Measurements from ENCODE around the gene STK11.

The STK11 gene

GRCh38 chr19:1225440-1226226, 20.1 kb downstream of the STK11 start:
- in situ Hi-C loops (cut with HindIII; ENCODE audit: low sequenced_read_pairs), result no loop called here

- in situ Hi-C loops (cut with HindIII; ENCODE audit: low sequenced_read_pairs), result no loop called here
Observed at GRCh38 chr19:1226227-1226518, 20.6 kb downstream of the STK11 start.

GRCh38 chr19:1226522-1227303, 21.1 kb downstream of the STK11 start:
- in situ Hi-C loops (cut with HindIII; ENCODE audit: low sequenced_read_pairs), result no loop called here

- in situ Hi-C loops (cut with HindIII; ENCODE audit: low sequenced_read_pairs), result no loop called here
Observed at GRCh38 chr19:1227304-1228054, 21.9 kb downstream of the STK11 start.

- in situ Hi-C loops (cut with HindIII; ENCODE audit: low sequenced_read_pairs), result no loop called here
Observed at GRCh38 chr19:1228161-1228957, 22.8 kb downstream of the STK11 start.

- in situ Hi-C loops (cut with HindIII; ENCODE audit: low sequenced_read_pairs), result no loop called here
Observed at GRCh38 chr19:1229056-1229923, 23.7 kb downstream of the STK11 start.

- in situ Hi-C loops (cut with HindIII; ENCODE audit: low sequenced_read_pairs), result no loop called here
Observed at GRCh38 chr19:1229924-1230782, 24.6 kb downstream of the STK11 start.

GRCh38 chr19:1230783-1231489, 25.4 kb downstream of the STK11 start:
- in situ Hi-C loops (cut with HindIII; ENCODE audit: low sequenced_read_pairs), result no loop called here

- in situ Hi-C loops (cut with HindIII; ENCODE audit: low sequenced_read_pairs), result no loop called here
Observed at GRCh38 chr19:1231729-1232637, 26.4 kb downstream of the STK11 start.

GRCh38 chr19:1232652-1233072, 27.1 kb downstream of the STK11 start:
- in situ Hi-C loops (cut with HindIII; ENCODE audit: low sequenced_read_pairs), result no loop called here

GRCh38 chr19:1233115-1233667, 27.6 kb downstream of the STK11 start:
- in situ Hi-C loops (cut with HindIII; ENCODE audit: low sequenced_read_pairs), result no loop called here

GRCh38 chr19:1234051-1234954, 28.7 kb downstream of the STK11 start:
- in situ Hi-C loops (cut with HindIII; ENCODE audit: low sequenced_read_pairs), result no loop called here

- in situ Hi-C loops (cut with HindIII; ENCODE audit: low sequenced_read_pairs), result no loop called here
Observed at GRCh38 chr19:1234955-1235380, 29.4 kb downstream of the STK11 start.

- in situ Hi-C loops (cut with HindIII; ENCODE audit: low sequenced_read_pairs), result no loop called here
Observed at GRCh38 chr19:1235625-1236538, 30.3 kb downstream of the STK11 start.

GRCh38 chr19:1236576-1236975, 31.0 kb downstream of the STK11 start:
- in situ Hi-C loops (cut with HindIII; ENCODE audit: low sequenced_read_pairs), result no loop called here
